ENCODE measurements around the gene TMEM185B.

GRCh38 chr2:120180066-120180465 lies 43.1 kb downstream of the TMEM185B start:
- no peak for TF ChIP-seq YY1 (IDR thresholded peaks at IDR 0.05; ENCODE audit: low read depth)
- TF ChIP-seq CEBPB (IDR thresholded peaks at IDR 0.05), result no peak
- TF ChIP-seq TAF1 (IDR thresholded peaks at IDR 0.05; ENCODE audit: low read depth), result no peak
- TF ChIP-seq FOXM1 (IDR thresholded peaks at IDR 0.05; ENCODE audit: borderline replicate concordance, low read depth), result no peak
- TF ChIP-seq RAD21 (IDR thresholded peaks at IDR 0.05; ENCODE audit: low read depth), result no peak
- TF ChIP-seq EP300 (IDR thresholded peaks at IDR 0.05; ENCODE audit: borderline replicate concordance), result no peak
- TF ChIP-seq TCF12 (IDR thresholded peaks at IDR 0.05; ENCODE audit: low read depth), result no peak
- TF ChIP-seq REST (IDR thresholded peaks at IDR 0.05; ENCODE audit: low read depth), result no peak

Measured in Ishikawa (cell line).